Keratinocyte (primary cell): ENCODE measurements around the gene OR1D5.

Experiments
- EZH2 ChIP-seq: IDR thresholded peaks from one replicate; pipeline ENCODE4 v1.6.1; 2012; ENCODE audit warnings: inconsistent platforms, mild to moderate bottlenecking, low read length, moderate library complexity
- TF ChIP-seq, protein P1 (sequence below), 3 experiments: IDR thresholded peaks in 1 of 3; conservative IDR thresholded peaks in 1 of 3; optimal IDR thresholded peaks in 1 of 3; 2 replicates in 2 of 3; 3 replicates in 1 of 3; pipeline versions ENCODE3 to v1.5.1; 2011; ENCODE audit warnings: low read length in 3 of 3, mild to moderate bottlenecking in 3 of 3, moderate library complexity in 2 of 3, control low read depth in 1 of 3, inconsistent platforms in 1 of 3; ENCODE audit not compliant: insufficient read depth in 2 of 3; ENCODE audit errors: extremely low read depth in 1 of 3

DNA sequence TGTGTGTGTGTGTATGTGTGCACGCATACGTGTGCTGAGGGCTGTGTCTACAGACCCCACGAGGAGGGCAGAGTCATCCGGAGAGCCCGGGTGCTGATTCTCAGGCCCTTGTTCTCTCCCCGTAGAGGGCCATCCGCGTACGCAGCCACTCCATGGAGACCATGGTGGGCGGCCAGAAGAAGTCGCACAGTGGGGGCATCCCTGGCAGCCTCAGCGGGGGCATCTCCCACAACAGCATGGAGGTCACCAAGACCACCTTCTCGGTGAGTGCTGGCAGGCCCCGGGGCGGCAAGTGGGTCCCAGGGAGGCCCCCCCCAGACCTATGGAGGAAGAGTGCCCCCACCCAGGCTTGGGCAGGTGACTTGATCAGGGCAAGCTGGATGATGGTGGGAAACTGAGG, 45.5 kb downstream of the OR1D5 start:
- TF ChIP-seq, protein P1, sequence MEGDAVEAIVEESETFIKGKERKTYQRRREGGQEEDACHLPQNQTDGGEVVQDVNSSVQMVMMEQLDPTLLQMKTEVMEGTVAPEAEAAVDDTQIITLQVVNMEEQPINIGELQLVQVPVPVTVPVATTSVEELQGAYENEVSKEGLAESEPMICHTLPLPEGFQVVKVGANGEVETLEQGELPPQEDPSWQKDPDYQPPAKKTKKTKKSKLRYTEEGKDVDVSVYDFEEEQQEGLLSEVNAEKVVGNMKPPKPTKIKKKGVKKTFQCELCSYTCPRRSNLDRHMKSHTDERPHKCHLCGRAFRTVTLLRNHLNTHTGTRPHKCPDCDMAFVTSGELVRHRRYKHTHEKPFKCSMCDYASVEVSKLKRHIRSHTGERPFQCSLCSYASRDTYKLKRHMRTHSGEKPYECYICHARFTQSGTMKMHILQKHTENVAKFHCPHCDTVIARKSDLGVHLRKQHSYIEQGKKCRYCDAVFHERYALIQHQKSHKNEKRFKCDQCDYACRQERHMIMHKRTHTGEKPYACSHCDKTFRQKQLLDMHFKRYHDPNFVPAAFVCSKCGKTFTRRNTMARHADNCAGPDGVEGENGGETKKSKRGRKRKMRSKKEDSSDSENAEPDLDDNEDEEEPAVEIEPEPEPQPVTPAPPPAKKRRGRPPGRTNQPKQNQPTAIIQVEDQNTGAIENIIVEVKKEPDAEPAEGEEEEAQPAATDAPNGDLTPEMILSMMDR (optimal IDR thresholded peaks at IDR 0.05 in 1 of 3, IDR thresholded peaks at IDR 0.05 in 1 of 3, conservative IDR thresholded peaks at IDR 0.05 in 1 of 3; ENCODE audit: extremely low read depth in 1 of 3, insufficient read depth in 2 of 3, low read length in 3 of 3) = no peak
- TF ChIP-seq EZH2 = no peak
